Muscle of arm (tissue), 12 donors: ENCODE results near the gene GNAQ. TPM values are rescaled to one million over a fixed set of nuclear protein-coding genes. Genes with fewer than 3 reads are reported as not detected.
"Not testable (repeated sequence)": the region's sequence is repeated elsewhere in the genome, so short reads cannot be mapped to it uniquely, and the experiment has no call there.

Experiments used
- DNase-seq: peaks from one replicate; pipeline ENCODE4 v3.0.0-alpha.2; 2013
- polyA plus RNA-seq, 12 donors: library from polyadenylated mRNA; unstranded; fragments of 120-200 nt; gene quantifications; one replicate each; pipeline ENCODE4 v1.2.1, GENCODE V29; 2013; ENCODE audit not compliant: insufficient read length in 12 of 12

The GNAQ gene
- polyA plus RNA-seq, 12 donors: 27.9 to 190 (median 31.3) TPM

GRCh38 chr9:77707383-77708063 lies 324.1 kb downstream of the GNAQ start:
- DNase-seq: peak; percentile 71

DNA sequence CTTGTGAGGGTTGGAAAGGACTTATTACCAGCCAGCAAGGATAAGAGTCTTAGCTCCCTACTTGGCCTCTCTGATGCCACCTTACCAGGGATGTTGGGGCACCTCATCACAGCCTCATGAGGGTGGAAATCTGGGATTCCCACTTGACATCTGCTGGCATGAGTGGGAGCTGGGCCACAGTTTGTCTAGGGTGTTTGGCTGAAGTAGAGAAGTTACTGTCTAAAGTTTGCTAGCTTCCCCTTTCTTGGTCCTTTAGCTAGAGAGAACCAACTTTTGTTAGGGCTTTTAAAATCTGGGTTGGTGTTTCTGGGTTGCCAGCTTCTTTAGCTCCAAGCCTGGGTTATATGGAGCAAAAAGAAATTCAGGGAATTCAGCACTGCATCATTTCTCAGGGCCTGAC lies 326.0 kb downstream of the GNAQ start:
- no peak for DNase-seq

DNA sequence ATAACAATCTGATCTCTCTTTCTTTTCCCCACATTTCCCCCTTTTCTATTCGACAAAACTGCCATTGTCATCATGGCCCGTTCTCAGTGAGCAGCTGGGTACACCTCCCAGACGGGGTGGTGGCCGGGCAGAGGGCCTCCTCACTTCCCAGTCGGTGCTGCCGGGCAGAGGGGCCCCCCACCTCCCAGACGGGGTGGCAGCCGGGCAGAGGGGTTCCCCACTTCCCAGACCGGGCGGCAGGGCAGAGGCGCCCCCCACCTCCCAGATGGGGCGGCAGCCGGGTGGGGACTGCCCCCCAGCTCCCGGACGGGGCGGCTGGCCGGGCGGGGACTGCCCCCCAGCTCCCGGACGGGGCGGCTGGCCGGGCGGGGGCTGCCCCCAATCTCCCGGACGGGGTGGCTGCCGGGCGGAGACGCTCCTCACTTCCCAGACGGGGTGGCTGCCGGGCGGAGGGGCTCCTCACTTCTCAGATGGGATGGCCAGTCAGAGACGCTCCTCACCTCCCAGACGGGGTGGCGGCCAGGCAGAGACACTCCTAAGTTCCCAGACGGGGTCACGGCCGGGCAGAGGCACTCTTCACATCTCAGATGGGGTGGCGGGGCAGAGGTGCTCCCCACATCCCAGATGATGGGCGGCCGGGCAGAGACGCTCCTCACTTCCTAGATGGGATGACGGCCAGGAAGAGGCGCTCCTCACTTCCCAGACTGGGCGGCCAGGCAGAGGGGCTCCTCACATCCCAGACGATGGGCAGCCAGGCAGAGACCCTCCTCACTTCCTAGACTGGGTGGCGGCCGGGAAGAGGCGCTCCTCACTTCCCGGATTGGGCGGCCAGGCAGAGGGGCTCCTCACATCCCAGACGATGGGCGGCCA lies 328.9 kb downstream of the GNAQ start:
- not testable (repeated sequence) for DNase-seq

GRCh38 chr9:77697238-77697984 lies 334.2 kb downstream of the GNAQ start:
- DNase-seq: no peak

GRCh38 chr9:77690723-77691122 lies 340.9 kb downstream of the GNAQ start:
- not testable (repeated sequence) for DNase-seq

GRCh38 chr9:77690119-77690518 lies 341.5 kb downstream of the GNAQ start:
- DNase-seq: not testable (repeated sequence)

DNA sequence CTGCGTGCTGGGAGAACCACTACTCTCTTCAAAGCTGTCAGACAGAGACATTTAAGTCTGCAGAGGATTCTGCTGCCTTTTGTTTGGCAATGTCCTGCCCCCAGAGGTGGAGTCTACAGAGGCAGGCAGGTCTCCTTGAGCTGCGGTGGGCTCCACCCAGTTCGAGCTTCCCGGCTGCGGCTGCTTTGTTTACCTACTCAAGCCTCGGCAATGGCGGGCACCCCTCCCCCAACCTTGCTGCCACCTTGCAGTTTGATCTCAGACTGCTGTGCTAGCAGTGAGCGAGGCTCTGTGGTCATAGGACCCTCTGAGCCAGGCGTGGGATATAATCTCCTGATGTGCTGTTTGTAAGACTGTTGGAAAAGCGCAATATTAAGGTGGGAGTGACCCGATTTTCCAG lies 343.9 kb downstream of the GNAQ start:
- DNase-seq: not testable (repeated sequence)

DNA sequence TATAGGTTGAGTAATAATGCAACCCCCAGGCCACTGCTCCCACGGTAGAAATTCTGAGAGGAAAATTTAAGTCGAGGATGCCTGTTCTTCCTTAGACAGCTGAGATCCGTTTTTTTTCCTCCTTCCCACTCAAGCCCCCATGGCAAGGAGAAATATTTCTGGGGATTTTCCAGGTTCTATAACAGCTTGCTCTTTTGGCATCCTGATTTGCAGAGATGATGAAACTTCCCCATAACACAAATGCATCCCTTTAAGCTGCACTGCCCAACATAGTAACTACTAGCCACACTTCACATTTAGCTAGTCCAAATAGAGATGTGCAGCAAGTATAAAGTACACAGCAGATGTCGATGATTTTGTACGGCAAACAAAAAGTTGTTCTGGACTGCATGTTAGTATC lies 351.0 kb downstream of the GNAQ start:
- no peak for DNase-seq

GRCh38 chr9:77679661-77680368 lies 351.8 kb downstream of the GNAQ start:
- no peak for DNase-seq

- no peak for DNase-seq
Measured at GRCh38 chr9:77679088-77679487, 352.5 kb downstream of the GNAQ start.

- DNase-seq: no peak
Measured at GRCh38 chr9:77677957-77678535, 353.6 kb downstream of the GNAQ start.

GRCh38 chr9:77677397-77677796 lies 354.2 kb downstream of the GNAQ start:
- DNase-seq: no peak

GRCh38 chr9:77673941-77674791 lies 357.4 kb downstream of the GNAQ start:
- peak; percentile 50 for DNase-seq

DNA sequence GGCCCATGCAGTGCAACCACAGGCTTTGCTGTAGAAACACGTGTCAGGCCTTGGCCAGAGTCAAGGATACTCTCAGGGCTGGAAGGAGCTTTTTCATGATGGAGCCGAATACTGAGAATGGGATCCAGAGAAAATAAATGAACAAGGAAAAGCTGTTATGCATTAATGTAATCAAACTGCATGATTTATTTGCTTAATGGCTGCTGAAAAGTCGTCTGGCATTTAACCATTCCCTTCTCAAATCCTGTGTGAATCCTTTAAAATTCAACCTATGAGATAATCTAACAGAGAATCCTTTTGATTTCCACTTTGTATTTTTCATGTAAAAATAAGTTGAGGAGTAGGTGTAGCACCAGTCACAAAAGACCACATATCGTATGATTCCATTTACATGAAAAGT lies 359.4 kb downstream of the GNAQ start:
- DNase-seq: no peak

- no peak for DNase-seq
Measured at GRCh38 chr9:77667151-77667550, 364.5 kb downstream of the GNAQ start.

Other genes with a start within 250 kb of the GNAQ start
- gene CEP78, start 204.3 kb upstream of the GNAQ start, polyA plus RNA-seq: 10 to 100 TPM in 11 of 12 donors, not detected in 1; 12.5 to 32.4 (median 21.3) TPM